GM13976 (cell line): ENCODE results near the gene NUDT14.

Experiments
- DNase-seq: peaks from one replicate; pipeline ENCODE4 v3.0.0; 2012; ENCODE audit warnings: low spot score
- in situ Hi-C: fragments of 300-500 bp; cut with MboI; formaldehyde crosslinking; loops from one replicate; pipeline ENCODE4 v1.12.0; 2022; ENCODE audit warnings: low sequenced_read_pairs, mixed read lengths, inconsistent platforms; ENCODE audit not compliant: unreplicated experiment
- TF ChIP-seq, protein P1 (sequence below): IDR thresholded peaks from 2 replicates; pipeline ENCODE4 v1.5.1; 2012; ENCODE audit warnings: borderline replicate concordance, mild to moderate bottlenecking; ENCODE audit not compliant: insufficient read depth; ENCODE audit errors: extremely low read depth, missing control alignments, control extremely low read depth

Gene NUDT14

GRCh38 chr14:105156414-105157375 lies 24.4 kb downstream of the NUDT14 start:
- no peak for DNase-seq
- TF ChIP-seq, protein P1, sequence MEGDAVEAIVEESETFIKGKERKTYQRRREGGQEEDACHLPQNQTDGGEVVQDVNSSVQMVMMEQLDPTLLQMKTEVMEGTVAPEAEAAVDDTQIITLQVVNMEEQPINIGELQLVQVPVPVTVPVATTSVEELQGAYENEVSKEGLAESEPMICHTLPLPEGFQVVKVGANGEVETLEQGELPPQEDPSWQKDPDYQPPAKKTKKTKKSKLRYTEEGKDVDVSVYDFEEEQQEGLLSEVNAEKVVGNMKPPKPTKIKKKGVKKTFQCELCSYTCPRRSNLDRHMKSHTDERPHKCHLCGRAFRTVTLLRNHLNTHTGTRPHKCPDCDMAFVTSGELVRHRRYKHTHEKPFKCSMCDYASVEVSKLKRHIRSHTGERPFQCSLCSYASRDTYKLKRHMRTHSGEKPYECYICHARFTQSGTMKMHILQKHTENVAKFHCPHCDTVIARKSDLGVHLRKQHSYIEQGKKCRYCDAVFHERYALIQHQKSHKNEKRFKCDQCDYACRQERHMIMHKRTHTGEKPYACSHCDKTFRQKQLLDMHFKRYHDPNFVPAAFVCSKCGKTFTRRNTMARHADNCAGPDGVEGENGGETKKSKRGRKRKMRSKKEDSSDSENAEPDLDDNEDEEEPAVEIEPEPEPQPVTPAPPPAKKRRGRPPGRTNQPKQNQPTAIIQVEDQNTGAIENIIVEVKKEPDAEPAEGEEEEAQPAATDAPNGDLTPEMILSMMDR = no peak
- in situ Hi-C loops = no loop called here

DNA sequence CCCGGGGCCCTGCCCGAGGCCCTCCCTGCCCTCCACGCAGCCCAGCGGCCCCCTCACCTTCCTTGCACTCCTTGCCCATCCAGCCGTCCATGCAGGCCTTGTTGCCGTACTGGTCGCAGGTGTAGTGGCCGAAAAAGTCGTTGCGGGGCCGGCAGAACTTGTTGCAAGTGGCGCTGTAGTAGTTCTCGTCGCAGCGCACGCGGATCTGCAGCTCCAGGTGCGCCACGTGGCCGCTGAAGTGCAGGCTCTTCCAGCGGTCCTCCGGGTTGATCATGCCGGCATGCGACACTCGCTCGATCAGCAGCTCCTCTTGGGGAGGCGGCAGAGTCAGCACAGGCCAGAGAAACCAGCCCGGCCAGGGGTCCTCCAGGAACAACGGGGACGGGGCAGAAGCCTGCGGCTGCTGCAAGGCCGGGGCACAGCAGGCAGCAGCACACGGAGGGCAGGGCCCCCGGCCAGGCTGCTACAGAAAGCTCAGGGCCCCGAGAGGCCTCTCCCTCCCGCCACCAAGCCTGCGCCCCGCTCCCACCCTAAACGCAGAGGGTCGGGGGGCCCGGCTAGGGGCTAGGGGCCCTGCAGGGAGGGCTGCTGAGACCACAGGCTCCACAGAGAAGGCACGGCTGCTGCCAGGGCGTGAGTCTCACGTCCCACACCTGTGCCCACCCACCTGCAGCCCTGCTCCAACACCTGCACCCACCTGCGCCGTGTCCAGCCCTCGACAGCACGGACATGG lies 25.3 kb downstream of the NUDT14 start:
- in situ Hi-C loops = no loop called here
- TF ChIP-seq, protein P1 = no peak
- no peak for DNase-seq

GRCh38 chr14:105155071-105155651 lies 26.0 kb downstream of the NUDT14 start:
- in situ Hi-C loops = no loop called here
- TF ChIP-seq, protein P1 = no peak

DNA sequence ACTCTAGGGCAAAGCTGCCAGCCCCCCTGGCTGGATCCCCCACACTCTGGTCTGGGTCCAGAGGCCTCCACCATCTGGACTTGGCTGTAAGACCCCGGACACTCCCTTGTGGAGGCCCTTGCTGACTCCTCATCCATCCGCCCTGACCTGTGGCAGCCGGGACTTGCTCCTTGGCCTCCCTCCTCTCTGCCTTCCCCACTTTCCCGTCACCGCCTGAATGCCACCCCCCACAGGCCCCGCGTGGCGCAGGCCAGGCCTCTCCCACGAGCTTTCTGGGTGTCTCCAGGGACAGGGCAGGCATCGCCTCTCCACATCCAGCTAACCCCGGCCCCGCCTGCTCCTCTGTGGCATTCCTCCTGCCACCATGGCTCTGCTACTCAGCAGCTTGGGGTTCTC lies 26.6 kb downstream of the NUDT14 start:
- DNase-seq = no peak
- TF ChIP-seq, protein P1 = no peak
- in situ Hi-C loops = no loop called here

More at GRCh38 chr14:105155071-105155651, 26.0 kb downstream of the NUDT14 start:
- DNase-seq = no peak

DNA sequence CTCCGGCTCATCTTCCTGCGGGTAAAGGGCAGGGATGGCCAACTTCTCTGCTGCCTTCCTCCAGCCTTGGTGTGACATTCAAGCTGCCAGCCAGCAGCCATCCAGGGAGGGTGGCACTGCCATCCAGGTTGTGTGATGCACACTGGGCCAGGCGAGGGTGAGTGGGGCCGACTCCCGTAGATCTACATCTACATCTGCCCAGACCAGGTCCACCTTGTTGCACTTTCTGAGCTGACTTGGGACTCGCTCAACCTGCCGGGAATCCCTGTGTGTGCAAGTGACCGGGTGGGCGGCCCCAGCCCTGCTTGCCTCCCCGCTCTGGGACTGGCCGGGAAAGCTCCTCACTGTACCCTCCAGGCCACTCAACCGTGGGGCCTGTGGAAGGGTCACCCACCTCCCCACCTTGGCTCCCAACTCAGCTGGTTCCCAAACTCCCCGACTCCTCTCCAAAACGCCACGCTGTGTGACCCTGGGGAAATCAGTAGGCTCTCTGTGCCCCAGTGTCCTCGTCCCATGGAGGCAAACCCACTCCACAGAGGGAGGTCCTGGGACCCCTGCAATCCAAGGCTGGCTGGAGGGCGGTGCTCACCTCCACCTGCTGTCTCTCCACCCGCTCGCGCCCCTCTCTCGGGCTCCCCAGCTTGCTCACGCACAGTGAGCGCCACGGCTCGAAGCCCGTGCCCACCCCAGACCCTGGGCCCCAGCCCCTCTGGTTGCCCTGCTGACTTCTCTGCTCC lies 27.2 kb downstream of the NUDT14 start:
- in situ Hi-C loops = no loop called here
- DNase-seq = no peak
- TF ChIP-seq, protein P1 = no peak

DNA sequence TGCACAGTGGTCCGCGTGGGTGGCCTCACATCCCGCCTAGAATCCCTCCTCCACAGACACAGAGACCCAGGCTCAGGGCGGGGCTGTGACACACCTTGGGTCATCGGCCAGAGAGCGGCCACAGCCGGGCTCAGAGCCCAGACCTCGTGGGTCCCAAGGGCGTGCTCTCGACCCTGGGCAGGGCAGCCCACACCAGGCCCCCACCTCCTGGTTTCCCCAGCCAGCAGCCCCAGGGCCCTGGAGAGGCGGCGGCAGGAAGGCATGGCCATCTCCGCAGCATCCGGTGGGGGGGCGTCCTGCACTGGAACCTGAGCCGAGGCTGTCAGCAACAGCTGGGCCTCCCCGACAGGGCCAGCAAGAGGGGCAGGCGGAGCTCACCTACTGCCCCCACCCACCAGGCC lies 27.8 kb downstream of the NUDT14 start:
- DNase-seq = no peak
- in situ Hi-C loops = no loop called here
- TF ChIP-seq, protein P1 = no peak
